Posterior vena cava (tissue), 2 donors: ENCODE data around the gene FRMD3. TPM values are rescaled to one million over a fixed set of nuclear protein-coding genes. Genes with fewer than 3 reads are reported as not detected.
"Not testable (repeated sequence)": the region's sequence is repeated elsewhere in the genome, so short reads cannot be mapped to it uniquely, and the experiment has no call there.

ENCODE experiments used
- DNase-seq: peaks from one replicate; pipeline ENCODE4 v3.0.0-alpha.2; 2020; ENCODE audit warnings: low spot score
- intact Hi-C, 2 donors: fragments of 100-400 bp; cut with DNase I; formaldehyde crosslinking; loops; one replicate each; pipeline versions ENCODE4 v1.14.1 to v1.14.2; 2022 to 2023
- total RNA-seq, 2 donors: library from RNA; stranded (reverse); fragmentation: NEBNext Ultra II Directional; extraction: Animal tissue kit (Norgen Biotek cat#: 25700); gene quantifications; one replicate each; pipeline ENCODE4 v1.2.1, GENCODE V29; 2021
- donor health status: DM: yes; HTN: yes; CAD: no.
- donor health status: DM: yes; HTN: yes; CAD: no.

Gene FRMD3
- total RNA-seq, 2 donors from 2014 or later, result 5.1 TPM

DNA sequence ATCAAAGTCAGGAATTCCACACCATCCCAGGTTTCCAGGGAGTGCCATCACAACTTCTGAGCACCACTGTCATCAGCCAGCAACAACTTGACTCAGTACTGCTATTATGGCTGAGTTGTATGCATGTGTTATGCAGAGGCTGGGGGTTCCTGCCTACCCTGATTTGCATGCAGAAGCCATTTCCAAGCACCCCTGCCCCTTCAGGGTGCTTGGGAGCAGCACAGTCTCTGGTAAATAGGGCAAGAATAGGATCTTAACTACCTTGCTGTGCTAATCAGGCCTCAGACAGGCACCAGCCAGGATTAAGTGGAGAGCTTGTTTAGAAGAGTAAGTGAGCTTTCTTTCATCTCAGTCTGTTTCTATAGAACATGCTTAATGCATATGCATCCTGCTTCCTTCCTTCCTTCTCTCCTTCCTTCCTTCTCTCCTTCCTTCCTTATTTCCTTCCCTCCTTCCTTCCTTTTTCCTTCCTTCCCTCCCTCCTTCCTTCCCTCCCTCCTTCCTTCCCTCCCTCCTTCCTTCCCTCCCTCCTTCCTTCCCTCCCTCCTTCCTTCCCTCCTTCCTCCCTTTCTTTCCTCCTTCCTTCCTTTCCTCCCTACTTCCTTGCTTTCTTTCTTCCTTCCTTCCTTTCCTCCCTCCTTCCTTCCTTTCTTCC, 175.7 kb downstream of the FRMD3 start:
- intact Hi-C loops, result no loop called here
- DNase-seq, result no peak

DNA sequence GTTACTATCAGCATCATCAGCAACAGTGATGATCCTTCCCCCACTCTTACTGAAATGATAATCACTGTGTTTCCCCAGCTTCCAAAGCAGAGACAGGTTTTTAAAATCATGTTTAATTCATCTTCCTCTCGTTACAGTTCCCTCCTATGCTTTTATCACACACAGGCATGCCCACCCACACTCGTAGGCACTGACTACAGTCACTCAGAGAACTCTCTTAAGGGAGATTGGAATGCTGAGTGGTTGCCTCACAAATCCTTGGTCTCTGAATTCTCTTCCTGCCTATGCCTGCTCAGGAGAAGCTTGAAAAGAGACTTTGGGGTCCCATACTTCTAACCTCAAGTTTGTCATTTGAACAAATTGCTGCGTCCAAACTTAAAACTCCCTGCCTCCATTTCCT, 179.2 kb downstream of the FRMD3 start:
- DNase-seq, result no peak
- intact Hi-C loops, result no loop called here

DNA sequence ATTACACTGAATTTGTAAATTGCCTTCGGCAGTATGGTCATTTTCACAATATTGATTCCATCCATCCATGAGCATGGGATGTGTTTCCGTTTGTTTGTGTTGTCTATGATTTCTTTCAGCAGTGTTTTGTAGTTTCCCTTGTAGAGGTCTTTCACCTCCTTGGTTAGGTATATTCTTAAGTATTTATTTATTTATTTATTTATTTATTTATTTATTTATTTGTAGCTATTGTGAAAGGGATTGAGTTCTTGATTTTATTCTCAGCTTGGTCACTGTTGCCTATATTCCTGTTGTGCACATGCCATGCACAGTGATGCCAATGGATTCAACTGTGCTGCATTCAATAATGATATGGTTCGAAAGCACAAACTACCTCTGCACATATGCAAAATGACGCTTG, 179.7 kb downstream of the FRMD3 start:
- intact Hi-C loops, DNase-seq: not testable (repeated sequence)

DNA sequence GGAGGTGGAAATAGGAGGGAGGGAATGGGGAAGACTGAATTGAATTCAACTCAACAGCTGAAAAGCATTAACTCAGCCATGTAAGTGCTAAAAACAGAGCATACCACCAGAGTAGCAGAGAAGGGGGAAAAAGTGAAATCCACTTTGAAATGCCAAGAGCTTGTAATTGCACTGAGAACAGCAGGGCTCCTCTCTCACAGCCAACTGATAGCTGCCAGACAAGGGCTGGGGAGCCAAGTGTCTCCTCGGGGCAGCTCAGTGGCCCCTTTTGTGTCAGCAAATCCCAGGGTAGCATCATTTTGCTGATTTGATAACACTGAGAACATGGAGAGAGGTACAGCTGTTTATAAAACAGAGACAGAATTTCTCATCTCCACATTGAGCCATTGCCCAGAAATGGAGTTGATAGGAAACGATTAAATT, 182.5 kb downstream of the FRMD3 start:
- no peak for DNase-seq

DNA sequence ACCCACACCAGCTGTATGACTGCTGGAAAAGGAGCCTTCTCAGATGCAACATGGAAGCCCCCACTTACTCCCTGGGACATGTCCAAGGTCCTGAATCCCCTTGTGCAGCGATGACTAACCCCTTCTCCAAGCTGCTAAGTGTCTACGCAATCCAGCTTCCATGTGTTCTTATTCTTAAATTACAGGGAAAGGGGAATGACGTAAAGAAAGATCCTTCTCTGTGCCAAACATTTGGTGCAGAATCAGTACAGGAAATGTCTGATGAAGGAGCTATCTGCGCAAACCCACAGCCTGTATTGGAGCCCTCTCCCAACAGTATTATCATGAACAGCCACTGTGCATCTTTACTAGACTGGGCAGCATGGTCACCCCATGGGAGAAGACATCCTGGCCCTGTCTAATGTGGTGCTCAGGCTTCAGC, 183.2 kb downstream of the FRMD3 start:
- DNase-seq, result no peak
- intact Hi-C loops, result no loop called here

More for the DNA sequence above, 182.5 kb downstream of the FRMD3 start:
- intact Hi-C loops, result no loop called here

DNA sequence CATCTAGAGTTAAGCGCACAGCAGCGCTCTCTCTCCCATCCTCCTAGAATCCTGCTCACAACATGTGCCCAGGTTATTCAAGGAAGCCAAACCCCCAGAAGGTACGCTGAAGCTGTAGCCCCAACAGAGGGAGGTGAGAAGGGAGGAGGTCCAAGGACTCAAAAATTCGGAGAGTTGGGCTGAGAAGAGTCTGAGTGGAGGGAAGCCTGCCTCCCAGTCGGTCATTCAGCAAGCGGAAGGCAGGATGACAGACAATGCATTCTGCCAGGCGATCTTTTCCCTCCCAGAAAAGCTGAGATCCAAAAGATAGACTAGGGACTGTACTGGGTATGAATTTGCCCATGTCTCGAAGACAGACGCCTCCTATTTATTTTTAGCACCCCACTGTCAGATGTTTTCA, 189.2 kb downstream of the FRMD3 start:
- intact Hi-C loops, result no loop called here
- DNase-seq, result no peak

DNA sequence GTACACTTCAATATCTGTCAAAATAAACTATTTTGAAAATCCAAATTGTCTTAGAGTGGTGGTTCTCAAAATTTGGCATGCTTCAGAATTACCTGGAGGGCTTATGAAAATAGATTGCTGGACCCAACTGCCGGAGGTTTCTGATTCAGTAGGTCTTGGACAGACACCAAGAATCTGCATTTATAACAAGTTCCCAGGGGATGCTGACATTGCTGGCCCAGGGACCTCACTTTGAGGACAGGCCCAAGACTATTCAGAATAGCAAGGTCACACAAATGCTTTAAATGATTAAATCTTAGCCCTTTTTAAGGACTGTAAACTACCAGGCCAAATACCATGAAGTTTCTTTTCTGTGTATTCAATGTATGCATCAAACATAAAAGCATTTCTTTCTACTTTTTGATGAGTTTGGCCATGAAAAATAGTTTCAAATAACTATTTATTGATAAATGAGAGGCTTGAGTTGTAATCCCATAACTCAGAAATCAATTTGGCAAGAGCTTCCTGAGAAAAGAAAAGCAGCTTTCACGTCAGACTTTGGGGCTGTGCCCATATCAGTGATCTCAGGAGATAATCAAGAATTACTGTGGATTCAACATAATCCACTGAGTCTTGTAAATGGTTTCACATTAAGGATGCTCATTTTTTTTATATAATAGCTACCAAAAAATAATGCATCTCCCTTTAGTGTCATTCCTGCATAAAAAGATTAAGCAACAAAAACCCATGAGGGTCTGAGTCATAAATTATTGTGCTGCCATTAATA, 191.4 kb downstream of the FRMD3 start:
- DNase-seq, result no peak
- intact Hi-C loops, result no loop called here

DNA sequence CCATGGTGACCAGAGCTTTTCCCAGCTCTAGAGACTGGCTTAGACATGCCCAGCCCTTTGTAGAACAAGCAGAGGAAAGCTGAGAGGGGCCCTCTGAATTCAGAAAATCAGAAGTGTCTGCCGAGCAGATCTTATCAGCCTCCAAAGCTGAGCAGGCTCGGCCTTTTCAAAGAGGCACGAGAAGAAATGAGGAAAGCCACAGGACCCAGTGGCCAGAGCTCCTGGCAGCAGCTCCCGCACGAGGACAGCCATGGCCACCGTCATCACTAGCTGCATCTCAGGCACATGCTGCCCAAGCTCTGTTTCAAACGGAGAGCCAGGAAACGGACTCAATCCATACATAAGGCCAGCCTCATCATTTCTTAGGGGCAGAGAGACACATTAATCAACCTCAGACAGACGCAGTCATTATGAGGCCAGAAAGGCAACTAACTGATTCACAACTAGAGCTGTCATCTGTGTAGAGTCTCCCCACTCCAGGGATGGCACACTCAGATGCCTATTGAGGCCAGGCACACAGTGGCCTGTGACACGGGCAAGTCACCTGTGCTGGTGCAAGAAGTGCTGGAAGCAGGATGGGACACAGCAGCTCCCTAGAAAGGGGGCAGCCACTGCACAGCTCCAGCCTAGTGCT, 194.7 kb downstream of the FRMD3 start:
- intact Hi-C loops, result no loop called here
- DNase-seq, result no peak

DNA sequence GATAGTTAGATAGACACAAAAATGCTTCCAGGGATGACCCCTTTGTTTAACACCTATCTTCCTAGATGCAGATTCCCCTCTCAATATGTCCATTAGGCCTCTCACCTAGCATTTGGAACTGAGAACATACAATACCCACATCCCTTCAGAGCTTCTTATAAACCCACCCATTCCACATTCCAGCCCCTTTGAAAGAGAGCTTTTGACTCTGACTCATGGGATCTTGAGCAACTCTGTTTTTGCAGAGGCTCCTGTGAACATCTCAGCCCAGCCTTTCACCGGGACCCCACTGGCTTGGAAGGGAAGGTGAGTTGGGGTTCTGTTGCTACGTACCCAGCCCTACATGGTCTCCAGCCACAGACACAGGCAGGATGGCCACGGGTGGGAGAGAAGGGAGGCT, 195.5 kb downstream of the FRMD3 start:
- no peak for DNase-seq
- intact Hi-C loops, result loop anchor here in 1 of 2 donors (1.0 kb wide), 1 partner anchor 46 kb away; no protein-coding TSS in a partner anchor

DNA sequence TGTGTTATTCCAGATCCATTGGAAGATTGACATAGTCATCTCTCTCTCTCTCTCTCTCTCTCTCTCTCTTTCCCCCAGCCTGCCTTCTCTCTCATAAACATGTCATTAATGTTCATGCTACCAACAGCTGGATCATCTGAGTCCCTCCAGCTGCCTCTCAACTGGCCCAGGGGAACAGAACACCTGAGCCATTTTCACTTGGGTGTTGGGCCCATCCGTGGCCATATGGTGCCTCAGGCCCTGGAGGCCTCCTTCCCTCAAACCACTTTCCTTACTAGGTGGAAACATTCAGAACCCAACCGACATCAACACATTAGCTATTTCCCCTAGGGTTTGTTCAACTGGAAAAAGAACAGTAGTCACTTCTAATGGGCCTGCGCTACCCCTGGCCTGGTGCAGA, 196.2 kb downstream of the FRMD3 start:
- intact Hi-C loops, result loop anchor here in 1 of 2 donors (1.0 kb wide), 1 partner anchor 46 kb away; no protein-coding TSS in a partner anchor

DNA sequence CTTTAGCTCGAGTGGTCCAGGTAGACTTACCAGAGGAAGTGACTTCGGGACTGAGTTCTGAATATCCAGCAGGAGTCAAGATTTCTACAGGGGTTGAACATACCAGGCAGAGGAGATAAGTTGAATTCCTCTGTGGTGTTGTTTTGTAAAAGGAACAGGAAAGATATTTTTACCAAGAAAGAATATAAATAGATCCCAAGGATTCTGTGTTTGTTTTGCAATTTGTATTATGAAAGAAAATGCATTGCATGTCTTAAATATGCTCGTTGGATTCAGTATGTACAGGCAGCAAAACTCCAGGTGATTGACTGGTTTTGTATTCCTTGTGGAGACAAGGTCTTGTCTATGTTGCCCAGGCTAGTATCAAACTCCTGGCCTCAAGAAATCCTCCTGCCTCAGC, 197.8 kb downstream of the FRMD3 start:
- DNase-seq, result no peak

More for the DNA sequence above, 196.2 kb downstream of the FRMD3 start:
- DNase-seq, result no peak

DNA sequence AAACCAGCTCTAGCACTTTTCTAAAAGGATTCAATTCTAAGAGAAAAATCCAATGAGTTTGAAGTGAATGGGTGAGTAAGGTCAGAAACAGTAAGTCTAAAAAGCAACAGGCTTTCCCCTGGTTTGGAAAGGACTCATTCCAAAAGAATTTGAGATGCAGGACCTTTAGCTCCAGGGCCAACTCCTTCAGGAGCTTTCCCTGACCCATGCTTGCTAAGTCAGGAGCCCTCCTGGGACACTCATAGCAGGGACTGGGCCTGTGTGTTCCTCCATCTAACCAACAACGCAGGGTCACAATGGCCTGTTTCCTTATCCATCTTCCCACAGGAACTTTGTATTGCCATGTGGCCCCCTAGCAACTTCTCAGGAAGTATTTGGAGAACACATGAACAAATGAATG, 198.8 kb downstream of the FRMD3 start:
- no peak for DNase-seq
- intact Hi-C loops, result no loop called here

More for the DNA sequence above, 197.8 kb downstream of the FRMD3 start:
- intact Hi-C loops, result no loop called here

DNA sequence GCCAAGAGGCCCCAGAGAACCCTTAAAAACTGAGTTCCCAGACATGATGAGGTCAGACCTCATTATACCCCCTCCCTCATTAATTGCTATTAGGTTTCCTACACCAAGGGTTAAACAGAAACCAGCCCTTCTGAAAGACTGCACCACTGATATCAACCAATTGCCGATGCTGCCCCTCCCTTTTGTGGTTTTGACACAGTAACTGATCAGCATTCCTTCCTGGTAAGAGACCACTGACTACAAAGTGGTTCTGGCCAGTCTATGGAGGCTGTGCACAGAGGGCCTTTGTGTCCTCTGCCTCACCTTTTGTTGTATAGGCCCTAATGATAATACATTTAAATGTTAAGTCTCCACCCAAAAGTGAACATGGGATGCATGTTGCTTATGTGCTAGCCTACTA, 201.5 kb downstream of the FRMD3 start:
- intact Hi-C loops, result no loop called here
- DNase-seq, result no peak

DNA sequence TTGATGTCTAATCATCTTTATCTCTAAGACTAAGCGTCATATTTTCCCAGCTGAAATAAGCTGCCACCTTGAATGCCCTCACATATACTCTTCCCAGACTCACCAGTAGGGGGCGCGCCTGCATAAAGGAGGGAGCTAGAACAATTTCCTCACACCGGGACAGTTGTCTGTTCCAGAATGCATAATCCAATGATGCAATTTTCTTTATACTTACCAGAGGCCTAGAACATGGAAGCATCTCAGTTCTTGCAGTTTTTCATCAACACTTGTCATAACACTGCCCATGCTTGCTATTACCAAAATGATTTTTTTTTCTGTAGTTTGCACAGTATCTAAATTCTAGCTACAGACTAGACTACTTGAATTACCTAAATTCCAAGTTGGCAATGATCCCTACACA, 203.9 kb downstream of the FRMD3 start:
- intact Hi-C loops, result loop anchor here in 1 of 2 donors (2.0 kb wide), 1 partner anchor 72 kb away; no protein-coding TSS in a partner anchor
- DNase-seq, result peak; percentile 95

DNA sequence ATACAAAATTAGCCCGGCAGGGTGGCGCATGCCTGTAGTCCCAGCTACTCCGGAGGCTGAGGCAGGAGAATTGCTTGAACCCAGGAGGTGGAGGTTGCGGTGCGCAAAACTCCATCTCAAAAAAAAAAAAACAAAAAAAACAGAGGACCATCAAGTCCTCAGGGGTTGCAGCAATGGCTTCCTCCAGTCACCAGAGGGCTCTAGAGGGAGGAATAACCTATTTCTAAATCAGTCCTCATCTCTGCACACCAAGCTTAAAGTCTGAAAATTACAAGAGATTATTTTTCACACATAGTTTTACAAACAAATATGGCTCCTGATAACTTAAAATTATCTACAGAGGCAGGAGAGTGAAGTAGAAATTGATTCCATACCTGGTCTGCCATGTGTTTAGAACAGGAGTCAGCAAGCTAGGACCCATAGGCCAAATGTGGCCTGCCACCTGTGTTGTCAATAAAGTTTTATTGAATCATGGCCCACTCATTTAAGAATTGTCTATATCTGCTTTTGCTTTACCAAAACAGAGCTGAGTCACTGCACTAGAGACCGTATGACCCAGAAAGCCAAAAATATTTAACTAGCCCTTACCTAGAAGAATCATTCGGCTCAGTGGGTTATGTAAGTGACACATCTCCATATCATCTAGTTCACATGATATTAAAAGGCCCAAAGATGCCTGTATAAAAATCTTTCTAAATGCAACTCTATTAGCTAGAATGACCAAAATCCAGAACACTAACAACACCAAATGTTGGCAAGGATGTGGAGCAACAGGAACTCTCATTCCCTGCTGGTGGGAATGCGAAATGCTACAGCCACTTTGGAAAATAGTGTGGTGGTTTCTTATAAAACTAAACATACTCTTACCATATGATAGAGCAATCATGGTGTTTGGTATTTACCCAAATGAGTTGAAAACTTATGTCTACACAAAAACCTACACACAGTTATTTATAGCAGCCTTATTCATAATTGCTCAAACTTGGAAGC, 207.7 kb downstream of the FRMD3 start:
- DNase-seq, result no peak
- intact Hi-C loops, result no loop called here

DNA sequence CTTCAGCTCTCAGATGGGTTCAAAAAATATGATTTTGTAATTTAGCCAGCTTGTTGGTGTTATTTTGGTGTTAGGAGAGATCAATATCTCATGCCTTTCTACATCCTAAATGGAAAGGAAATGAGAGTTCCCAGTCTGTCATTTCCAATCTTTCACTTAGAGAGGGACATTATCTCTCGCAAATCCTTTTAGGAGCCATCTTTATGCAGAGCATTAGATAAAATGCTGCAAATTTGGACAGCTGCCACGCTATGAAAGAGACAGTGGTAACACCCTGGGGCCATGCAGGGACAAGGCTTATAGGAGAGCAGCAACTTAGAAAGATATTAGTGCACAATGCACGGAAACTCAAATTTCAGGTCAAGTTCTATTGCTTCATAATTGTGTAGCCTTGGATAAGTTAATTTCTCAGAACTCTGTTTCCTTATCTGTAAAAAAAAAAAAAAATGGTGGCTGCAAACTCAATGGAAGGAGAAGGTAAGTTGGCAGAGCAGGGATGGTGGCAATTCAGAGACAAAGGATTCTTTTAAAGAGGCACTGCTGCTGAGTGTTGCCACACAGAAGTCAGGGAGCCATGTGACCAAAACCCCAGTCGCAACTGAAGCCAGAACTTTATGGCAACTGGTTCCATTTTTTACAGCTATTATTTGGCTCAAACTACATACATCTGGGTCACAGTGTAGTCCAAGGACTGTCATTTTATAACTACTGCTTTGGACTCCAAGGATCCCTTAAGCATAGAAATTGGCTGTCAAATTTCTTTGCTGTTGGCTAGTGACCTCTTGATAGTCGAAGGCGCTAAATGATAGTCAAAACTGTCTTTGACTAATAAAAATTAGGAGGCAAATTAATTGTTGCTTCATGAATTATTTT, 210.2 kb downstream of the FRMD3 start:
- intact Hi-C loops, result no loop called here
- no peak for DNase-seq

DNA sequence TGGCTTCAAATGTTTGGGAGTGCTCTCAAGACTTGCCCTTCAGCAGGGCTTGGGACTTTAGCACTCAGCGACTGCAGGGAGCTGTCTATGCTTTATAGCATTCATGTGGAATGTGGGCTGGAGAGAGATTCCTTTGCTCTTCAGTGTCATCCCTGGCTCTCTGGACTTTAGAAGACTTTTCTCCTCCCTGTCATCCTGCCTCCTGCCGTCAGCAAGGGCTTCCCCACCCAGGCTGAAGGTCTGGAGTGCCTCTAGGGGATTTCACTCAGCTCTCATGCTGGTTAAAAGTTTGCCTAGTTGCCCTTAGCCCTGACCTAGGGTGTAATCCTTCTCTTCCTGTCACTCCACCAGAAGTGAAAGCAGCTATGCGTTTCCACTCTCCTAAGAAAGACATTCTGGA, 210.9 kb downstream of the FRMD3 start:
- DNase-seq, result no peak
- intact Hi-C loops, result no loop called here

DNA sequence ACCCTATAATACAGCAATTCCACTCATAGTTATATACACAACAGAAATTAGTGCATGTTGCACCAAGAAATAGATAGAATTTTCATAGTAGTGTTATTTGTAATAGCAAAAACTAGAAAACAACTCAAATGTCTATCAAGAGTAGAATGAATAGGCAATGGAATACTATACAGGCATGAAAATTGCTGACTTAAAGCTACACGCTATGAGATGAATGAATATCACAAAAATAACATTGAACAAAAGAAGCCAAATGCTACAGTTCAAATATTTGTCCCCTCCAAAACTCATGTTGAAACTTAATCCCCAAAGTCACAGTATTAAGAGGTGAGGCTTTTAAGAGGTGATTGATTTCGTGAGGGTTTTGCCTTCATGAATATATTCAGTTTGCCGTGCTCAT, 215.1 kb downstream of the FRMD3 start:
- intact Hi-C loops, result loop anchor here in 1 of 2 donors (5.0 kb wide), 1 partner anchor 621 kb away; no protein-coding TSS in a partner anchor
- DNase-seq, result no peak
